NB4 (cell line): ENCODE data around the gene BCAR3.

Experiments used
- CTCF ChIP-seq: IDR thresholded peaks from one replicate; pipeline ENCODE4 v1.5.1; 2012; ENCODE audit warnings: low read depth, low read length
- MAX ChIP-seq: IDR thresholded peaks from 2 replicates; pipeline ENCODE4 v1.6.1; 2011; ENCODE audit warnings: low read depth, low read length

GRCh38 chr1:93692026-93692425 is 10.4 kb upstream of the BCAR3 start:
- TF ChIP-seq MAX (no peak), CTCF (no peak)
